NOMO-1 treated with DMSO at 0.1 percent for 48 hours (cell line): ENCODE results near the gene LCE6A.

Experiments used
- DNase-seq: peaks from one replicate; lab custom pipeline; 2025; ENCODE audit not compliant: unreplicated experiment; lab: John Stamatoyannopoulos, UW

The LCE6A gene

GRCh38 chr1:152842556-152842955 is at the start of gene LCE6A:
Gene LCE6A (plus strand): TSS chr1:152842856. CDS start chr1:152843521, 665 bp downstream.
- no peak for DNase-seq

GRCh38 chr1:152795686-152796085 is 47.0 kb upstream of the LCE6A start:
- no peak for DNase-seq

GRCh38 chr1:152796421-152796820 is 46.2 kb upstream of the LCE6A start, which contains the start of gene LCE1D:
Gene LCE1D (plus strand): TSS chr1:152796721. CDS start chr1:152797795, 1,074 bp downstream.
- DNase-seq = no peak

GRCh38 chr1:152801333-152801732 is 41.3 kb upstream of the LCE6A start:
- no peak for DNase-seq

- no peak for DNase-seq
These were observed 36.1 kb upstream of the LCE6A start, which contains the start of gene LCE1C for GRCh38 chr1:152806576-152806975. Gene LCE1C (minus strand): TSS chr1:152806651. CDS start chr1:152805478, 1,173 bp downstream.

- DNase-seq = no peak
These were observed 31.6 kb upstream of the LCE6A start for GRCh38 chr1:152811050-152811449.

GRCh38 chr1:152811671-152812070 is 31.0 kb upstream of the LCE6A start, which contains the start of gene LCE1B:
Gene LCE1B (plus strand): TSS chr1:152811971. CDS start chr1:152812447, 476 bp downstream.
- DNase-seq = no peak

- DNase-seq = no peak
These were observed 25.3 kb upstream of the LCE6A start for GRCh38 chr1:152817309-152817708.

GRCh38 chr1:152823294-152823693 is 19.4 kb upstream of the LCE6A start:
- DNase-seq = no peak

GRCh38 chr1:152824964-152825363 is 17.7 kb upstream of the LCE6A start:
- no peak for DNase-seq

GRCh38 chr1:152827173-152827572 is 15.5 kb upstream of the LCE6A start, which contains the start of gene LCE1A:
Gene LCE1A (plus strand): TSS chr1:152827473. CDS start chr1:152827473, 0 bp downstream.
- no peak for DNase-seq

GRCh38 chr1:152836870-152837269 is 5.8 kb upstream of the LCE6A start:
- DNase-seq = no peak

- DNase-seq = no peak
These were observed 13.0 kb downstream of the LCE6A start for GRCh38 chr1:152855661-152856060.

- no peak for DNase-seq
These were observed 15.4 kb downstream of the LCE6A start for GRCh38 chr1:152858062-152858461.

GRCh38 chr1:152859696-152860095 is 17.0 kb downstream of the LCE6A start, which contains the start of gene LCE7A:
Gene LCE7A (plus strand): TSS chr1:152859996. CDS start chr1:152860698, 702 bp downstream.
- no peak for DNase-seq

- DNase-seq = no peak
These were observed 17.5 kb downstream of the LCE6A start for GRCh38 chr1:152860129-152860528.

GRCh38 chr1:152861374-152861773 is 18.7 kb downstream of the LCE6A start:
- no peak for DNase-seq

- DNase-seq = no peak
These were observed 21.8 kb downstream of the LCE6A start for GRCh38 chr1:152864443-152864842.

- DNase-seq = no peak
These were observed 23.7 kb downstream of the LCE6A start for GRCh38 chr1:152866321-152866720.

- DNase-seq = peak; percentile 48
These were observed 27.3 kb downstream of the LCE6A start for GRCh38 chr1:152869808-152870419.

- peak; percentile 33 for DNase-seq
These were observed 28.4 kb downstream of the LCE6A start for GRCh38 chr1:152870831-152871730.

GRCh38 chr1:152871731-152872126 is 29.1 kb downstream of the LCE6A start:
- no peak for DNase-seq
